Right atrium auricular region (tissue), 2 donors: ENCODE measurements around the gene AKR1B1. TPM values are rescaled to one million over a fixed set of nuclear protein-coding genes. Genes with fewer than 3 reads are reported as not detected.

Experiments
- DNase-seq: peaks from one replicate; pipeline ENCODE4 v3.0.0-alpha.2; 2019; ENCODE audit warnings: low spot score
- H3K27ac ChIP-seq, 2 donors: fragments of 200-600 bp; sonication (generic); 1 replicate in 1 of 2; 2 replicates in 1 of 2; pipeline ENCODE4 v1.5.1; 2016 to 2019
- H3K27me3 ChIP-seq, 2 donors: fragments of 200-600 bp; sonication (generic); one replicate each; pipeline versions ENCODE4 v1.5.1 to v1.6.0; 2017 to 2019
- H3K36me3 ChIP-seq: fragments of 200-600 bp; sonication (generic); one replicate; pipeline ENCODE4 v1.5.1; 2016
- H3K4me1 ChIP-seq, 2 donors: fragments of 200-600 bp; sonication (generic); one replicate each; pipeline versions ENCODE4 v1.5.1 to v1.6.0; 2017 to 2019
- H3K4me3 ChIP-seq, 2 donors: fragments of 200-600 bp; sonication (generic); 1 replicate in 1 of 2; 2 replicates in 1 of 2; pipeline ENCODE4 v1.5.1; 2017 to 2019; ENCODE audit warnings: mild to moderate bottlenecking in 1 of 2, moderate library complexity in 1 of 2
- H3K9me3 ChIP-seq, 2 donors: fragments of 200-600 bp; sonication (generic); one replicate each; pipeline ENCODE4 v1.5.1; 2019
- total RNA-seq, 2 donors: library from RNA; depleted of rRNA; stranded (reverse); fragments of >200 nt; gene quantifications; one replicate each; pipeline ENCODE4 v1.1.0, GENCODE V29; 2016
- TF ChIP-seq, protein P1 (sequence below), 2 donors: fragments of 200-600 bp; sonication (generic); IDR thresholded peaks; one replicate each; pipeline ENCODE4 v1.5.1; 2019; ENCODE audit warnings: antibody characterized with exemption in 2 of 2

Gene AKR1B1
- total RNA-seq, 2 donors from 2014 or later, result 69.1 to 261 TPM

DNA sequence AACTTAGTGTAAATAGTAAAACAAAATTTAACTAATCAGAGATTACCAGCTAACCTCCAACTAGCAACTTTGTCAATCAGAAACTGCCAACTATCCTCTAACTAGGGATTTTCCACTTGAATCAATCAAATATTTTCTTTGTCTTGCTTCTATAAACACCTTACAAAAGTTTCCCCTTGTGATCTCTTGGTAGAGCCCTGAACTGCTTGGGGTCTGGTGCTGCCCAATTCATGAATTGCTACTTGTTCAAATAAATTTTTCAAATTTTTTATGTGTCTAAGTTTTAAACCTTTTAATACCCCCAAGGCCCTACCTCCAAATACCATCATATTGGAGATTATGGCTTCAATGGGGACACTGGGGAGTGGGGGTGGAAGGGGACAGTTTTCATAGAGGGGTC is 24.0 kb upstream of the AKR1B1 start:
- no peaks in the 10 kb centered on the region for H3K36me3 ChIP-seq
- H3K27me3 ChIP-seq, result no peaks in the 10 kb centered on the region
- TF ChIP-seq, protein P1, sequence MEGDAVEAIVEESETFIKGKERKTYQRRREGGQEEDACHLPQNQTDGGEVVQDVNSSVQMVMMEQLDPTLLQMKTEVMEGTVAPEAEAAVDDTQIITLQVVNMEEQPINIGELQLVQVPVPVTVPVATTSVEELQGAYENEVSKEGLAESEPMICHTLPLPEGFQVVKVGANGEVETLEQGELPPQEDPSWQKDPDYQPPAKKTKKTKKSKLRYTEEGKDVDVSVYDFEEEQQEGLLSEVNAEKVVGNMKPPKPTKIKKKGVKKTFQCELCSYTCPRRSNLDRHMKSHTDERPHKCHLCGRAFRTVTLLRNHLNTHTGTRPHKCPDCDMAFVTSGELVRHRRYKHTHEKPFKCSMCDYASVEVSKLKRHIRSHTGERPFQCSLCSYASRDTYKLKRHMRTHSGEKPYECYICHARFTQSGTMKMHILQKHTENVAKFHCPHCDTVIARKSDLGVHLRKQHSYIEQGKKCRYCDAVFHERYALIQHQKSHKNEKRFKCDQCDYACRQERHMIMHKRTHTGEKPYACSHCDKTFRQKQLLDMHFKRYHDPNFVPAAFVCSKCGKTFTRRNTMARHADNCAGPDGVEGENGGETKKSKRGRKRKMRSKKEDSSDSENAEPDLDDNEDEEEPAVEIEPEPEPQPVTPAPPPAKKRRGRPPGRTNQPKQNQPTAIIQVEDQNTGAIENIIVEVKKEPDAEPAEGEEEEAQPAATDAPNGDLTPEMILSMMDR (IDR thresholded peaks at IDR 0.05), result no peak
- H3K27ac ChIP-seq, result no peak overlapping the region
- no peak overlapping the region for H3K4me3 ChIP-seq
- H3K9me3 ChIP-seq, result peaks cover 0 to 11% of the 10 kb centered on the region in 2 donors
- peaks cover 0 to 11% of the 10 kb centered on the region in 2 donors for H3K4me1 ChIP-seq
- no peak for DNase-seq

DNA sequence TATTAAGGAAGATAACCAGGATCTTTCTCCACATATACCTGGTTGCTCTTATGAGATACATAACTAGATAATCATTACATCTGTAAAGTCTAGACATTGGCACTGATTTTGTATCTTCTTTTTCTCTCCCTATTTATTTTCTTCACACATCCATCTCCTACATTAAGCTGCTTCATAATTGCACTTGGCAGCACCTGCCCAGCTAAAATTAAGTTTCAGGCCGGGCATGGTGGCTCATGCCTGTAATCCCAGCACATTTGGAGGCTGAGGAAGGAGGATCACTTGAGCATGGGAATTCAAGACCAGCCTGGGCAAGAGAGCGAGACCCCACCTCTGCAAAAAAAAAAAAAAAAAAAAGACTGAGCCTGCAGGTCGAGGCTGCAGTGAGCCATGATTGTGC is 22.3 kb upstream of the AKR1B1 start:
- Histone ChIP-seq H3K4me1 (peaks cover 0 to 11% of the 10 kb centered on the region in 2 donors), H3K27me3 (no peaks in the 10 kb centered on the region), H3K27ac (peak overlapping the region in 1 of 2 donors; percentile 61), H3K4me3 (no peak overlapping the region), H3K9me3 (no peaks in the 10 kb centered on the region), H3K36me3 (no peaks in the 10 kb centered on the region)
- no peak for DNase-seq
- TF ChIP-seq, protein P1 (IDR thresholded peaks at IDR 0.05), result no peak

DNA sequence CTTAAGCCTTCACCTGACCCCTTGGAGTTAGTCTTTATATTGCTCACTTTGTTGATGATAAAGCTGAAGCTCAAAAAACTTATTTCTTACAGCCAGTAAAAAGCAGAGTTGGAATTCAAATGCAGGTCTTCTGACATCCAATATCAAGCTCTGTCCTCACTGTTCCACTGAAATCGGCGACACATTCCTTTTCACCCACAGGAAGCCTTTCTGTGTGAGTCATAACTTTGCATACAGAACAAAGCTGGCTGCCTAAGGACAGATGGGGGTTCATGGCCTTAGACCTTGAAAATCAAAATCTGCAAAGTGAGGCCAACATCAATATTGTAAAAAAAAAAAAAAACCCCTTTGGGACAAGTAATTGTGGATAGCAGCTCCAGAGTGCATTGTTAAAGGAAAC is 21.8 kb upstream of the AKR1B1 start:
- H3K4me3 ChIP-seq, result no peak overlapping the region
- peaks cover 0 to 11% of the 10 kb centered on the region in 2 donors for H3K4me1 ChIP-seq
- H3K9me3 ChIP-seq, result no peaks in the 10 kb centered on the region
- no peaks in the 10 kb centered on the region for H3K27me3 ChIP-seq
- H3K27ac ChIP-seq, result peak overlapping the region; percentile 55 to 61
- TF ChIP-seq, protein P1 (IDR thresholded peaks at IDR 0.05), result no peak
- no peaks in the 10 kb centered on the region for H3K36me3 ChIP-seq
- no peak for DNase-seq

DNA sequence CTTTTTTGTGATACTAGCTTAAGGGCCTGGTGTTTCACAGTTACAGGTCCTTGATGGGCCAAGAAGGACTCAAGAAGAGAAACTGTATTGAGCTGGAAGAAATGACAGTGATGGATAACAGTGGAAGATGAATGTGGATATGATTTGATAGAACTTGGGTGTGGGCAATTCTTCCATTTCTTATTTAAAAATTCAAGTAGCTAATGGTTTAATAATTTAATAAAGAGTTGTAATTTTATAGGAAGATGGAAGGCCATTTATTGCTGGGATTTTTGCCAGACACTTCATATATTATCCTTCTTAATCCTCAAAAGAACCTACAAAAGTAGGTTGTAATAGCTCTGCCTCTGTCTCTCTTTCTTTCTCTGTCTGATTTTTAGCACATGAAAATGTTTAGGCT is 21.3 kb upstream of the AKR1B1 start:
- peak overlapping the region; percentile 55 to 61 for H3K27ac ChIP-seq
- H3K27me3 ChIP-seq, result no peaks in the 10 kb centered on the region
- DNase-seq, result no peak
- TF ChIP-seq, protein P1 (IDR thresholded peaks at IDR 0.05), result no peak
- H3K9me3 ChIP-seq, result no peaks in the 10 kb centered on the region
- H3K4me3 ChIP-seq, result no peak overlapping the region
- no peaks in the 10 kb centered on the region for H3K36me3 ChIP-seq
- peaks cover 0 to 11% of the 10 kb centered on the region in 2 donors for H3K4me1 ChIP-seq

DNA sequence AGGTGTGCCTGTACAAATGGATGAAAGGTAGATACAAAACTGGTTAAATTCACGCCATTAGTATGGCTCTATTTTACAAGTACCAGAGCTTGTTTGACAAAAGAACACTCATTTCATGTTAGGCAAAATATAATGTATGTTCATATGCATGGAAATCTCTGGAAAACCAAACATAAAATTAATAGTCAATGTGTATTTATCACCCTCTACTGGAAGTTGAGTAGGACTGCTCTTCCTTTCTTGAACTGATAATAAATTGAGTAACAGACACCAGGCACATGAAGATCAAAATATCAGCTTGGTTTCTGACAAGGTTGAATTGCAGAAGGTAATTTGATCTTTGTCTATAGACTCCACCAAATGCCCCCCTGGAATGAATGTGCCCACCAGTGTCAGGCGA is 19.8 kb upstream of the AKR1B1 start:
- Histone ChIP-seq H3K4me1 (peaks cover 0 to 11% of the 10 kb centered on the region in 2 donors), H3K27ac (no peak overlapping the region), H3K4me3 (no peak overlapping the region), H3K9me3 (no peaks in the 10 kb centered on the region), H3K27me3 (no peaks in the 10 kb centered on the region), H3K36me3 (no peaks in the 10 kb centered on the region)
- DNase-seq, result no peak
- TF ChIP-seq, protein P1 (IDR thresholded peaks at IDR 0.05), result peak in 1 of 2 donors; percentile 21

DNA sequence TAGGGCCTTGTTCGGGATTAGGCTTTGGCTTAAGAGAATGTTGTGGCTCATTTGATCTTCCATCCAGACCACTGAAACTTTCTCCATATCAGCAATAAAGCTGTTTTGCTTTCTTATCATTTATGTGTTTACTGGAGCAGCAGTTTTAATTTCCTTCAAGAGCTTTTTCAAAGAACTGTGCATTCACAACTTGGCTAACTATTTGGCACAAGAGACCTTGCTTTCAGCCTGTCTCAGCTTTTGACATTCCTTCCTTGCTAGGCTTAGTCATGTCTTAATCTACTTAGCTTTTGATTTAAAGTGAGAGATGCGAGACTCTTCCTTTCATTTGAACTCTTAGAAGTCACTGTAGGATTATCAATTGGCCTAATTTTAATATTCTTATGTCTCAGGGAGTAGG is 19.1 kb upstream of the AKR1B1 start:
- Histone ChIP-seq H3K4me1 (peaks cover 0 to 14% of the 10 kb centered on the region in 2 donors), H3K36me3 (no peaks in the 10 kb centered on the region), H3K9me3 (no peaks in the 10 kb centered on the region)

More for the DNA sequence above, 19.1 kb upstream of the AKR1B1 start:
- no peak for DNase-seq
- Histone ChIP-seq H3K27me3 (no peaks in the 10 kb centered on the region), H3K27ac (peak overlapping the region in 1 of 2 donors; percentile 15), H3K4me3 (no peak overlapping the region)
- TF ChIP-seq, protein P1 (IDR thresholded peaks at IDR 0.05), result no peak
